IMR-90 (cell line): ENCODE data around the gene NT5C1A.

Experiments
- CEBPB ChIP-seq: IDR thresholded peaks from 2 replicates; pipeline ENCODE4 v1.6.1; 2012; ENCODE audit warnings: low read depth, low read length, improper control_type of control experiment
- CHD1 ChIP-seq: IDR thresholded peaks from 2 replicates; pipeline ENCODE4 v1.6.1; 2012; ENCODE audit warnings: low read depth, low read length, improper control_type of control experiment
- CTCF ChIP-seq: conservative IDR thresholded peaks from 2 replicates; pipeline ENCODE4 v1.5.1; 2012; ENCODE audit warnings: mild to moderate bottlenecking, low read depth, low read length, improper control_type of control experiment
- MXI1 ChIP-seq: IDR thresholded peaks from 2 replicates; pipeline ENCODE4 v1.6.1; 2012; ENCODE audit warnings: low read depth, mild to moderate bottlenecking, low read length, moderate library complexity, borderline replicate concordance
- POLR2A ChIP-seq: IDR thresholded peaks from 2 replicates; pipeline ENCODE4 v1.6.1; 2012; ENCODE audit warnings: mild to moderate bottlenecking, low read depth, low read length
- RAD21 ChIP-seq: IDR thresholded peaks from 2 replicates; pipeline ENCODE4 v1.6.1; 2012; ENCODE audit warnings: low read length, improper control_type of control experiment
- SMC3 ChIP-seq: fragments of 150-350 bp; IDR thresholded peaks from 2 replicates; pipeline ENCODE4 v1.6.1; 2016; ENCODE audit warnings: low read depth, mild to moderate bottlenecking, antibody characterized with exemption, low read length, moderate library complexity

- TF ChIP-seq CTCF (no peak), POLR2A (no peak), RAD21 (no peak), CHD1 (no peak), CEBPB (no peak), MXI1 (no peak), SMC3 (no peak)
Measured at GRCh38 chr1:39647247-39647646, 24.7 kb downstream of the NT5C1A start.
